8988T (cell line): ENCODE measurements around the gene PIK3C2G.
A peak's percentile ranks its signal among the peaks of the same experiment; 100 is the strongest.
"Not testable (repeated sequence)": the region's sequence is repeated elsewhere in the genome, so short reads cannot be mapped to it uniquely, and the experiment has no call there.

ENCODE experiments used
- DNase-seq: peaks from one replicate; pipeline ENCODE4 v3.0.0; 2011

PIK3C2G gene

GRCh38 chr12:18658179-18658578 lies 396.9 kb downstream of the PIK3C2G start:
- no peak for DNase-seq

DNA sequence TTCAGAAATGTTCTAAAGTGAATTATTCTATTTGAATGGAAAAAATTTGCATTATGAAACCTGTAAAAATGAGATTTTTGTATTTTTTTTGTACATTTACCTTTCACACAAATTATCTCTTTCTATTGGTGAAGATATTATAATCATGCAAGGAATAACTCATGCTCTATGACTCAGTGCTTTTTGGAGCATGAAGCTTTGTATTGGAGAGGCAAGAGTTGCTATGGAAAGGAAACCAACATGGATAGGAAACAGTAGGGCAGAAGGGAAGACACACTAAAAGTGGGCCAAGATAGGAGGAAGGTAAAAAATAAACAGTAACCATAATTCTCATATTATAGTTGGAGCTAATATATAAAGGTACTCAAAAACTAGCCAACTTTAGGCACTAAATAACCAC lies 397.5 kb downstream of the PIK3C2G start:
- no peak for DNase-seq

GRCh38 chr12:18676141-18676540 lies 414.8 kb downstream of the PIK3C2G start:
- DNase-seq: no peak

- DNase-seq: no peak
These were observed 415.8 kb downstream of the PIK3C2G start for GRCh38 chr12:18676996-18677588.

DNA sequence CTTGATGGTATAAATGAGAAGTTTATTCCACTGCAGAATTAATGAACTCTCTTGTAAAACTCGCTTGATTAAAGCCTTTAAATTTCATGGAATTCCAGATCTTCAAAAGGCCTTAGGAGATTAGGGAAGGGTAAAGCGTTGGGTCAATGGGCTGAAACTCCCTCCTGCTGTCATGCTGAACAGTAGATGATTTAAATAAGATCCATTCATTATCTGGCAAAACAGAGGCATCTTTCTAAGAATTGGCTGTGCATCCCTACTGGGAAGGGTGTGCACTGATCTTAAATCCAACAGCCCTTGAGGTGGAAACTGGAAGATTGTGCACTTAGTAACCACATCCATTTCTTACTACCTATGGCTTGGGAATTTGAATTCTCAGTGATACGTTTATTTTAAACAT lies 420.5 kb downstream of the PIK3C2G start:
- no peak for DNase-seq

GRCh38 chr12:18683327-18684013 lies 422.2 kb downstream of the PIK3C2G start:
- no peak for DNase-seq

- no peak for DNase-seq
These were observed 423.1 kb downstream of the PIK3C2G start for GRCh38 chr12:18684430-18684829.

- DNase-seq: no peak
These were observed 428.5 kb downstream of the PIK3C2G start for GRCh38 chr12:18689771-18690170.

- DNase-seq: peak; percentile 14
These were observed 429.3 kb downstream of the PIK3C2G start for GRCh38 chr12:18690653-18691052.

- DNase-seq: not testable (repeated sequence)
These were observed 432.7 kb downstream of the PIK3C2G start for GRCh38 chr12:18693986-18694385.

- DNase-seq: no peak
These were observed 435.8 kb downstream of the PIK3C2G start for GRCh38 chr12:18696971-18697602.
